ENCODE data around the gene OSTN.
"Not testable (repeated sequence)": the region's sequence is repeated elsewhere in the genome, so short reads cannot be mapped to it uniquely, and the experiment has no call there.

Gene OSTN

GRCh38 chr3:191198932-191199331 is at the start of gene OSTN:
OSTN (plus strand) TSS chr3:191199241; CDS start chr3:191212533, 13,292 bp downstream.
- DNase-seq (ENCODE audit: low spot score), result no peak

GRCh38 chr3:191151653-191152052 is 47.4 kb upstream of the OSTN start:
- no peak for DNase-seq (ENCODE audit: low spot score)

- no peak for DNase-seq (ENCODE audit: low spot score)
Measured at GRCh38 chr3:191154827-191155226, 44.2 kb upstream of the OSTN start.

- DNase-seq (ENCODE audit: low spot score), result no peak
Measured at GRCh38 chr3:191158247-191158646, 40.8 kb upstream of the OSTN start.

GRCh38 chr3:191158815-191159214 is 40.2 kb upstream of the OSTN start:
- DNase-seq (ENCODE audit: low spot score), result no peak

- DNase-seq (ENCODE audit: low spot score), result no peak
Measured at GRCh38 chr3:191165802-191166201, 33.2 kb upstream of the OSTN start.

- no peak for DNase-seq (ENCODE audit: low spot score)
Measured at GRCh38 chr3:191166368-191166767, 32.7 kb upstream of the OSTN start.

GRCh38 chr3:191169566-191169965 is 29.5 kb upstream of the OSTN start:
- no peak for DNase-seq (ENCODE audit: low spot score)

- no peak for DNase-seq (ENCODE audit: low spot score)
Measured at GRCh38 chr3:191170097-191170496, 28.9 kb upstream of the OSTN start.

- DNase-seq (ENCODE audit: low spot score), result no peak
Measured at GRCh38 chr3:191175102-191175501, 23.9 kb upstream of the OSTN start.

GRCh38 chr3:191176038-191176785 is 22.8 kb upstream of the OSTN start:
- DNase-seq (ENCODE audit: low spot score), result no peak

- not testable (repeated sequence) for DNase-seq (ENCODE audit: low spot score)
Measured at GRCh38 chr3:191185382-191185781, 13.7 kb upstream of the OSTN start.

GRCh38 chr3:191188246-191188645 is 10.8 kb upstream of the OSTN start:
- DNase-seq (ENCODE audit: low spot score), result not testable (repeated sequence)

GRCh38 chr3:191192270-191192669 is 6.8 kb upstream of the OSTN start:
- not testable (repeated sequence) for DNase-seq (ENCODE audit: low spot score)

- no peak for DNase-seq (ENCODE audit: low spot score)
Measured at GRCh38 chr3:191192941-191193340, 6.1 kb upstream of the OSTN start.

GRCh38 chr3:191197761-191198306 is 1.2 kb upstream of the OSTN start:
- DNase-seq (ENCODE audit: low spot score), result no peak

GRCh38 chr3:191198480-191198879 is 561 bp upstream of the OSTN start:
- no peak for DNase-seq (ENCODE audit: low spot score)

GRCh38 chr3:191210032-191210431 is 11.0 kb downstream of the OSTN start:
- DNase-seq (ENCODE audit: low spot score), result no peak

- no peak for DNase-seq (ENCODE audit: low spot score)
Measured at GRCh38 chr3:191216510-191216909, 17.5 kb downstream of the OSTN start.

- DNase-seq (ENCODE audit: low spot score), result no peak
Measured at GRCh38 chr3:191217301-191217700, 18.3 kb downstream of the OSTN start.

- DNase-seq (ENCODE audit: low spot score), result no peak
Measured at GRCh38 chr3:191220908-191221307, 21.9 kb downstream of the OSTN start.

- DNase-seq (ENCODE audit: low spot score), result no peak
Measured at GRCh38 chr3:191221638-191222037, 22.6 kb downstream of the OSTN start.

GRCh38 chr3:191227541-191227940 is 28.5 kb downstream of the OSTN start:
- no peak for DNase-seq (ENCODE audit: low spot score)

- no peak for DNase-seq (ENCODE audit: low spot score)
Measured at GRCh38 chr3:191234216-191234615, 35.2 kb downstream of the OSTN start.

All from AG20443 (cell line).